Adrenal gland (tissue), 5 donors: ENCODE data around the gene SLC39A1.

Experiments
- POLR2A ChIP-seq, 2 donors: fragments of 450-650 bp; IDR thresholded peaks; one replicate each; pipeline ENCODE4 v1.6.1; 2017; ENCODE audit warnings: antibody characterized with exemption in 2 of 2, mild to moderate bottlenecking in 2 of 2, moderate library complexity in 1 of 2
- TF ChIP-seq, protein P1 (sequence below), 6 experiments: fragments of 450-650 bp in 4 of 6; fragments of 200-600 bp in 2 of 6; sonication (generic) in 1 of 6; IDR thresholded peaks; 1 replicate in 5 of 6; 2 replicates in 1 of 6; pipeline versions ENCODE4 v1.5.1 to v1.8.0; 2016 to 2021; ENCODE audit warnings: antibody characterized with exemption in 6 of 6, mild to moderate bottlenecking in 2 of 6, moderate library complexity in 1 of 6
- donor health status: DM: no; HTN: no; CAD: no.

- TF ChIP-seq, protein P1, sequence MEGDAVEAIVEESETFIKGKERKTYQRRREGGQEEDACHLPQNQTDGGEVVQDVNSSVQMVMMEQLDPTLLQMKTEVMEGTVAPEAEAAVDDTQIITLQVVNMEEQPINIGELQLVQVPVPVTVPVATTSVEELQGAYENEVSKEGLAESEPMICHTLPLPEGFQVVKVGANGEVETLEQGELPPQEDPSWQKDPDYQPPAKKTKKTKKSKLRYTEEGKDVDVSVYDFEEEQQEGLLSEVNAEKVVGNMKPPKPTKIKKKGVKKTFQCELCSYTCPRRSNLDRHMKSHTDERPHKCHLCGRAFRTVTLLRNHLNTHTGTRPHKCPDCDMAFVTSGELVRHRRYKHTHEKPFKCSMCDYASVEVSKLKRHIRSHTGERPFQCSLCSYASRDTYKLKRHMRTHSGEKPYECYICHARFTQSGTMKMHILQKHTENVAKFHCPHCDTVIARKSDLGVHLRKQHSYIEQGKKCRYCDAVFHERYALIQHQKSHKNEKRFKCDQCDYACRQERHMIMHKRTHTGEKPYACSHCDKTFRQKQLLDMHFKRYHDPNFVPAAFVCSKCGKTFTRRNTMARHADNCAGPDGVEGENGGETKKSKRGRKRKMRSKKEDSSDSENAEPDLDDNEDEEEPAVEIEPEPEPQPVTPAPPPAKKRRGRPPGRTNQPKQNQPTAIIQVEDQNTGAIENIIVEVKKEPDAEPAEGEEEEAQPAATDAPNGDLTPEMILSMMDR (IDR thresholded peaks at IDR 0.05) = peak; percentile 84 to 96 (median 88)
- TF ChIP-seq POLR2A (IDR thresholded peaks at IDR 0.05) = no peak
Measured at GRCh38 chr1:153946622-153947241, 16.6 kb downstream of the SLC39A1 start, which contains the start of gene DENND4B.
